SHP77 (cell line): ENCODE measurements around the gene CYP4B1.
"Not testable (repeated sequence)": the region's sequence is repeated elsewhere in the genome, so short reads cannot be mapped to it uniquely, and the experiment has no call there.

Source experiments
- DNase-seq, 2 experiments: peaks; one replicate each; lab custom pipeline; 2025; lab: John Stamatoyannopoulos, UW

CYP4B1 gene

GRCh38 chr1:46798810-46799209, at the start of gene CYP4B1:
TSS of gene CYP4B1 (plus strand) at chr1:46799046. CDS start at chr1:46799082, 36 bp downstream.
- DNase-seq, result no peak

- no peak for DNase-seq
Measured at GRCh38 chr1:46749404-46749803, 49.4 kb upstream of the CYP4B1 start.

- DNase-seq, result no peak
Measured at GRCh38 chr1:46749921-46750404, 48.9 kb upstream of the CYP4B1 start.

GRCh38 chr1:46753985-46754384, 44.9 kb upstream of the CYP4B1 start:
- no peak for DNase-seq

- not testable (repeated sequence) for DNase-seq
Measured at GRCh38 chr1:46754707-46755106, 44.1 kb upstream of the CYP4B1 start.

- no peak for DNase-seq
Measured at GRCh38 chr1:46755121-46755520, 43.7 kb upstream of the CYP4B1 start.

GRCh38 chr1:46757247-46757955, 41.4 kb upstream of the CYP4B1 start:
- no peak for DNase-seq

GRCh38 chr1:46757956-46758528, 40.8 kb upstream of the CYP4B1 start:
- DNase-seq, result no peak

- DNase-seq, result no peak
Measured at GRCh38 chr1:46760558-46761166, 38.2 kb upstream of the CYP4B1 start.

GRCh38 chr1:46761740-46762139, 37.1 kb upstream of the CYP4B1 start:
- DNase-seq, result no peak

GRCh38 chr1:46764402-46764801, 34.4 kb upstream of the CYP4B1 start:
- no peak for DNase-seq

GRCh38 chr1:46767649-46768282, 31.1 kb upstream of the CYP4B1 start:
- DNase-seq, result peak; percentile 6 to 41

GRCh38 chr1:46768445-46768844, 30.4 kb upstream of the CYP4B1 start:
- no peak for DNase-seq

GRCh38 chr1:46769028-46769740, 29.7 kb upstream of the CYP4B1 start:
- no peak for DNase-seq

- DNase-seq, result no peak
Measured at GRCh38 chr1:46770541-46770940, 28.3 kb upstream of the CYP4B1 start.

GRCh38 chr1:46772571-46772970, 26.3 kb upstream of the CYP4B1 start:
- no peak for DNase-seq

GRCh38 chr1:46774297-46774696, 24.5 kb upstream of the CYP4B1 start:
- no peak for DNase-seq

GRCh38 chr1:46778456-46778855, 20.4 kb upstream of the CYP4B1 start:
- not testable (repeated sequence) for DNase-seq

GRCh38 chr1:46784666-46785065, 14.2 kb upstream of the CYP4B1 start:
- no peak for DNase-seq

GRCh38 chr1:46788634-46789033, 10.2 kb upstream of the CYP4B1 start:
- not testable (repeated sequence) for DNase-seq

- DNase-seq, result no peak
Measured at GRCh38 chr1:46790446-46791101, 8.3 kb upstream of the CYP4B1 start.

GRCh38 chr1:46793126-46793525, 5.7 kb upstream of the CYP4B1 start:
- no peak for DNase-seq
